GM21737 (cell line): ENCODE results near the gene ENDOV.

ENCODE experiments used
- ATAC-seq: cut with Tn5 transposase; IDR thresholded peaks from one replicate; pipeline ENCODE4 v1.9.1; 2021; ENCODE audit warnings: mild to moderate bottlenecking, moderate library complexity; ENCODE audit not compliant: unreplicated experiment

Gene ENDOV

DNA sequence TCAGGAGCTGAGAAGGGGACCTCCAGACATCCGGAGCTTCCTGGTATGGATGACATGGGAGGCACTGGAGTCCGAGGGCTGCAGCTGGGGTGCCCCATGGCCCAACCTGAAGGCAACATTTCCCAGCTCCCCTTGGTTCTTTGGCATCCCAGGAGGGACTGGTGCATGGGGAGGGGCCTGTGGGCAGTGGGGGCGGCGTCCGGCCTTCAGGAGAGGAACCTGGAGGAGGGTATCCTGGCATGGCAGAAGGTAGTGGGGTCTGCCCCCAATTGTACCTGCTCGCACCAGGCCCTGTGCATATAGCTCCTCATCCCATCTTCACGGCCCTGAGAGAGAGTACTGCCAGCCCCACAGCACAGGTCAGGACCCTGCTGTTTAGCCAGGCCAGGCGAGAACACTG lies 49.5 kb downstream of the ENDOV start:
- no peak for ATAC-seq

DNA sequence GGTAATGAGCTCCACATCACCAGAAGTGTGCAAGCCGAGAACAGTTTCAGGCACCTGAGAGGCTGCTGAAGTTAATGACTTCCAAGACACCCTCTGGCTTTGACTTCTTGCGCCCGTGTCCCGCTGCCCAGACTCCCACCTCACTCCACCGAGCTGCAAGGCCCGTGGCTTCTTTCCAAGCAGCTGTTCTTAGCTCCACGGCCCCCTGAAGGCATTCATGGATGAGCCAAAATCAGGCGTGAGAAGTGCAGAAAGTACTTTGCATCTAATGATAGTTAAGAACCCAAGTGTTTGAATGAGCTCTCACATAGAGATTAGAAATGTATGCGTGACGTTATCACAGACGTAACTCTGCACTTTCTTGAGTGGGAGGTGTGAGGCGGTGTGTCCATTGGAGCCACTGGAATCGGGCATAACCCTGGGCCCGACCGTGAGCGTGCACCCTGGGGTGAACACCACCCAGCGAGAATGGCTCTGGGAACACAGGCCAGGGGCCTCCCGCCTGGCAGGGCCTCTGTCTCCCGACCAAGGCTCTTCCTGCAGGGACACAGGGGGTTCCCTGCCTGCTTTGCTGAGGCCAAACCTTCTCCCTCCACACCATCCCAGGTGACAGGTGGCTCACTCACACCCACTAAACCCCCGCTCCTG lies 50.5 kb downstream of the ENDOV start:
- ATAC-seq, result no peak

DNA sequence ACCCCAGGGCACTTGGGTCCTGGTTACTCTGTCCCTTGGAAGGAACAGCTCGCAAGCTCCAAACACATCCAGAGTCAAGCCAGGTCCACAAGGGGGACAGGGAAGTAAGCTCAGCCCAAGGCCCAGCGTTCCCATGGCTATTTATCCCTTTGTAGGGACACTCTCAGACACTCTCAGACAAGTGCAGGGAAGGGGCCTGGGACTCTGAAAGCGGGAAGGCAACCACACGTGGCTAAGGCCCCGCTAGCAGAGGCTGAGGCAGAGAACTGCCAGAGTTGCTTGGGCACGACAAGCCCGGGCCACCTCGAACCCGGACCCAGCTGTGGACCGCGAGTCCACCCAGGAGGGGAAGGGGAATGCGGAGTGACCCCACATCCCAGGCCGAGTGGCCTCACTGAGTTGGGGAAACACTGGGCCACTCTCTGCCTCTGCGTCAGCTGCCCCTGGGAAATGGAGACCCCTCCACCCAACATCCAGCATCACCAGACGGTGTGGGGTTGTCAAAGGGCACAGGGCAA lies 51.3 kb downstream of the ENDOV start:
- ATAC-seq, result no peak

DNA sequence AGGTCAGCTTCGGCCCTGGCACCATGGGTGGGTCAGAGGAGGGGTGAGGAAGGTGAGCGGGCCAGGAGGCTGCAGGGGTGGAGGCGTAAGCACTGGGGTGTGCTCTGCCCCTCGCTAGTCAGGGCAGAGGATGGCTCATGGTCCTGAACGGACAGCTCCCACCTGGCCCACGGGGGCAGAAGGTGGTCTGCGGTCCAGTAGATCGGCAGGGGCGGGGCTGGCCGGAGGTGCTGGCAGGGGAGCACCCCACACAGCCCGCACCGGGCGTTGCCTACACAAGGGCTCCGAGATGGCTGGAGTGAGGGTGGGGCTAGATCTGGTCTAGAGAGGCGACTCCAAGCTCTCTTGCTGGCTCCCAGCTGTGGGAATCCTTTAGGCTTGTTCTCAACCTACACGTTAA lies 53.3 kb downstream of the ENDOV start:
- ATAC-seq, result no peak

DNA sequence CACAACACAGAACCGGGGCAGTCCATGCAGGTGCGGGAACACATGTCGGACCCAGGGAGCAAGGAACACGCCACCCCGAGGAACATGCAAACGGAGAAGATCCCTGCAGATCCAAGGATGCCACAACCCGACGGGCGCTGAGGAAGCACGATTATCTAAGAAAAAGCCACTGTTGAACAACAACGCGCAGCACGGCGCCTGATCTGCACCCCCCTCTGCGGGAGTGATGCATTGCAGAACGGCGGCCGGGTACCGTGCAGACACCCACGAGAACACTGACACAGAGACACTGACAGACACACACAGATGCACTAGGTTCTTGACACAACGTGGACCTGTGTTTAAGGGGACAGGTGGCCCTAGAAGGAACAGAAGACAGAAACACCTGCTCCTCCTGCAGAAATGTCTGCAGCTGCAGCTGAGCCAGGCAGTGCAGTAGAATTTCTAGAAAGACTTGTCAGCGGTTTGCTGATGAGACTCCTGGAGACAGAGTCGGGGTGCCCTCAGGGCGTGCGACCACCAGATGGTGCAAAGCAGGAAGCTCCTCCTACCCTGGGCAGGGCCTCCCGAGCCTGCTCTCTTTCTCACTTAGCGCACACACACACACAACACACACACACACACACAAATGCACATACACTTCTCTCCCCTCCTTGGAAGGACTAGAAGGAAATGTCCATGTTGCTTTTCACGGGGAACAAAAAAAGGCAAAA lies 54.0 kb downstream of the ENDOV start:
- no peak for ATAC-seq

DNA sequence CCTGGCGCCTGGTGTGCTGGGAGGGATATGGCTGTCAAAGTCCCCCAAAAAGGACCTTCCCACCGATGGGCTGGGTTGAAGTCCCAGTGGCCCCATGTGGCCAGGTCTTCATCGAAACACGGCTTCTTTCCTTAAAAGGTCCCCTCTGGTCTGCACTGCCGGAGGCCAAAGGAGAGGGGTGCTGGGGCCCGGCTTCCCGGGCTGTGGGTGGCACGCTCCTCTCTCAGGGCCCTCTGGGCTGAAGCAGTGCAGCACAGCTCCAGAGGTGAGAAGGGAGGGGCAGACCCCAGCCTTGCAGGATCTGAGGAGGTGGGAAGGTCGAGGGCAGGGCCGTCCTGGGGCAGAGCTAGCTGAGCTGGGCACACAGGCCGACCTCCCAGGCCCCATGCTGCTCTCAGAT lies 54.7 kb downstream of the ENDOV start:
- ATAC-seq, result no peak

DNA sequence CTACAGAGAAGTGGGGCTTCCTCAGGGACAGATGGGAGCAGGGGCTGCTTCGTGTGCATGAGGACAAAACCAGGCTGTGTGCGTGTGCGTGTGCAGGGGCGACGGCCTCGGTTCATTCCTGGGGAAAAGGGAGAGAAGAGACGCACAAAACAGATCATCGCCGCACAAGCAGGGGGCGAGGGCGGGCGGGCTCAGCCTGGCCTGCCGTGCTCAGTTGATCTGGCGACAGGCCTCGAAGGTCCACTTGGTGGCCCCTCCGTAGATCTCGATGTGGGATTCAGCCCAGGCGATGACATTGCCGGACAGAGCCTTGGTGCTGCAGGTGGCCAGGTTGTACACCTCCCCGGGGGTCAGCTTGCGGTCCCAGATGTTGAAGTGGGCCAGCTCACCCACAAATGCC lies 55.6 kb downstream of the ENDOV start:
- no peak for ATAC-seq

DNA sequence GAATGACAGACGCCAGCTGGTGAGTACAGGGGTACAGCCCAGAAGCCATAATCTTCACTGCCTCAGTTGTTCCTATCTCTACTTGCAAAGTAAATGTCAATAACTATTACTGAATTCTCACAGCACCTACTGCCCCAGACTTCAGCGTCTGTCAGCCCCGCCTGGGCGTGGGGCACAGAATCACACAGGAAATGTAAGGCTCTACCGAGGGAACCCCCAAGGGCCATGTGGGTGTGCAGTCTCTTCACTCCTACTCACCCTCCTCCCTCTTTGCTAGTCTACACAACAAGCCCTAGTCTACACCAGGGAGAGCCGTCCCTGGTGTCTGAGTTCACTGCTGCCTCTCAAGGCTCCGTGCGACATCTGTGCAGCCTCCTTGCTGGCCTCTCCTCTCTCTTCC lies 57.0 kb downstream of the ENDOV start:
- no peak for ATAC-seq

DNA sequence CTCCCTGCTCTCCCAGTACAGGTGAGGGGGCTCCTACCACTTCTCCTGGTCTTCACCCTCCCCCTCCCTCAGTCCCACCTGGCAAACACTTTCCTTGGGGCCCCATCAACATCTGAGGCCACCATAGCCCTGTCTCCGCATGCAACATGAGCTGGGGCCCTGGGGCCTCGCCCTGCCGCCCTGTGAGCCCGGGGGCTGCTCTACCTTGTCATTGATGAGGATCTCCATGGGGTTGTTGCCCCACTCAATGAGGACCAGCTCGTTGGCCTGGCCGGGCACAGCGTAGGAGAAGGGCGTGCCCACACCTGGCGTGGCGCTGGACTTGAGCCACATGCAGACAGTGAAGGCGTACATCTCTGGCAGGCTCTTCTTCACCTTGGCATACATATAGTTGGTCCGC lies 58.0 kb downstream of the ENDOV start:
- no peak for ATAC-seq

DNA sequence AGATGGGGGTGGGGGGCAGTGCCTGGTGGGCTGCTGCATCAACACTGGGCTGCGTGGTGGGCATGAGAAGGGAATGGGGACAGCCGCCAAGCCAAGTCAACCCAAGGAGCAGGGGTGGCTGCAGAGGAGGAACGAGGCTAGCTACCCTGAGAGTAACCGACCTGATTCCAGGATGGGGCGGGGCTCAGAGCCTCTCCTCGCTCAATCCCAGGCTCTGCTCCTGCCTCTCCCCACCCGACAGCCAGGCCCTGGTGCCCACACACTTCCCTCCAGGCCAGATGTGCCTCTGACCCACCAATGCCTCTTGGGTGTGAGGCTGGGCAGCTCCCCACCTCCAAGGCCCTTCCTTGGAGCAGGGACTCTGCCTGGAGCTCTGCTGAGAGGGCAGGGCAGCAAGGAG lies 58.7 kb downstream of the ENDOV start:
- ATAC-seq, result no peak

DNA sequence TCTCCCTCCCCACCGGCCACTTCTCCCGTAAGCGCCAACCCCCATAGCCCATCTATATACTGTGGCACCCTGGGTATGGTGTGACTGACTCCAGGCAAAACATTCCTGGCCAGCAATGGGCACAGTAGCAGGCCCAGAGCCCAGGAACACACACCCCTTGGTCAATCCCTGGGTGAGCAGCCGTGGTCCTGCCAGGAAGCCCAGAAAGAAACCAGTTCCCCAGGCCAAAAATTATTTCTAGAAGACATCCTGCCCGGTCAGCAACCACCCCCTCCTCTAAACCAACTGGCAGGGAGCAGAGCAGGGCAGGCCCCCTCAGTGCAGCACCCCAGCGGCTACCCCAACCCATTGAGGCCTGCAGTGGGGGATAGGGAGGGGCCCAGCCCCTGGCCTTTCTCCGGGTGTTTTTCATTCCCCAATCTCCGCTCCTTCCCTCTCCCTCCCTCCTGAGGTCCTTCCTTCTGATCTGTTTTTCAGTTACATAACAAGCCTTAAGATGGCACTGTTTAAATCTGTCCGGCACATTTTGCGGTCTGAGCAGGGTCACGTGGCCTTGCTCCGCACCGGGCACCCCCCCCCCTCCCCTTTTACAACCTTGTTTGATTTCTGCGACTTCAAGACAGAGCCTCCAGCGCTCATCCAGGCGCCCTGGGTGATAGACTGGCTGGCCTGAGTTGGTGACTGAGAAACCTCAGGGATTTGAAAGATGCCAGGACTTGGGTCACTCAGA lies 59.4 kb downstream of the ENDOV start:
- no peak for ATAC-seq

DNA sequence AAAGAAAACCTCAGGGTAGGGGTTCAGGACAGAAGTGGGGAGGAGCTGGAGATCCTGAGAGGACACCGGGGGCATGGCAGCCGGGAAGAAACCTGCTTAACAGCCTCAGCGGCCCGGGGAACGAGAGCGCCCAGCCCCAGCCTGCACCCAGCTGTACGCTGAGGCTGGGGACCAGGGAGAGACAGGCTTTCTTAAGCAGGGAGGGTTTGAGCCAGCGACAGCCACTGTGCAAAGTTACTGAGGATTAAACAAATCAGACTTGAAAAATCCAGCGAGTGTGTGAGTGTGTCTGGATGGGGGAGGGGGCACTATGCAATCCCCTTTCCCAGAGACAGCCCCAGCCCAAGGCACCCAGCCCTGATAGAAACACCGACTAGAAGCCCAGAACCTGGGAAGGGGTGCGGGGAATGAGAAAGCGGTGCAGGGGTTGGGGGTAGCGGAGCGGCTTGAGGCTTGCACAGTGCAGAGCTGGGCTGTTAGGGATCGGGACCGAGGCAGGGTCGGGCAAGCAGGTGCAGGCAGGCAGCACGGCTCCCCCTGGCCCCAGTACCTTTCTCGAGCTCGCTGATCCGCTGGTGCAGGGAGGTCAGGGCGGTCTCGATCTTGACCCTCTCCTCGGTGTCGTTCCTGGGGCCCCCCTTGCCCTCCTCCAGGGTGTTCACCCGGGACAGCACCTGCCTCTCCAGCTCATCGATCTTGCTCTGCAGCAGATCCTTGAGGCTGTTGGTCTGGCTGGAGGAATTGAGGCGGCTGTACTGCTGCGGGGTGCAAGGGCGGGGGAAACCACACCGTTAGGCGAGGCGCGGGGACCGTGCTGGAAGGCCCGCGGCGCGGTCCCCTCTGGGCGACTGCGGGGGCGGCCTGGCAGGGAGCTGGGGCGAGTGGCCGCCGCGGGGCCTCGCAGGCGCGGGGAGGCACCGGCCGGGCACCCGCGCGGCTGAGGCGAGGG lies 60.3 kb downstream of the ENDOV start:
- ATAC-seq, result no peak

DNA sequence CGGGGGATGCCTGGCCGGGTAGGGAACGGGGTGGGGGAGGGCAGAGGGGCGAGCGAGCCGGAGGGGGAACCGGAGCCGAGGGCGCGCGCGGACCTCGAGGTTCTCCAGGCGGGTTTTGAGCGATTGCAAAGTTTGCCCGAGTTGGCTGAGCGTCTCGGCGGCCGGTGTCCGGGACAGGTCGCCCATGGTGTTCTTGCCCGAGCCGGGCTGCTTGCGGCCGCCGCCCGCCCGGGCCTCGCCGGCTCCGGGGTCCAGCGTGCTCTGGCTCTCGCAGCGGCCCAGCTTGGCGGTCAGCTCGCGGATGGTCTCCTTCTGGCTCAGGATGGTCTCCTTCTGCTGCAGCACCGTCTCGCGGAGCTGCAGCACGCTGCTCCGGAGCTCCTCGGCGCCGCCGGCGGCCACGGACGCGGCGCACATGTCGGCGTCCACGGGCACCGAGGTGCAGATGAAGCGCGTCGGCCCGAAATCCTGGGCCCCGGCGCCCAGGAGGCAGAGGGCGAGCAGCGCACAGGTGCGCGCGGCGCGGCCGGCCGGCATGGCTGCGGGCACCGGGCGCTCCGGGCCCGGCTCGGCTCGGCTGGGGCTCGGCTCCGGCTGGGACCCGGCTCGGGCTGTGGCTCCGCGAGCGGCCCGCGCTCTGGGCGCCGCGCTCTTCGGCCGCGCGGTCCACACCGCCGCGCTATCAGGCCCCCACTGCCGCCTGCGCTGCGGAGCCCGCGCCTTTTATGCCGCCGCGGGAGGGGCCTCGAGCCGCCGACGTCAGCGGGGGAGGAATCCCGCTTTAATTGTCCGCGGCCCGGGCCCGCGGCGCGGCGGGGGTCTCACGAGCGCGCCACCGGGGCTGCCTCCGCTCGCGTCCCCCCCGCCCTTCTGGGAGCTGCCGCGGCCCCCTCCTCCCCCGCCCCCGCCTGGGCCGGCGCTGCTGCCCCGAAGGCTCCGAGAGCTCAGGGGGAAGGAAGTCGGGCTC lies 61.2 kb downstream of the ENDOV start, which contains the start of gene NPTX1:
TSS of gene NPTX1 (minus strand) at position 698 of the 967 bp plus-strand sequence. CDS start at position 537, 161 bp downstream.
- ATAC-seq, result no peak

DNA sequence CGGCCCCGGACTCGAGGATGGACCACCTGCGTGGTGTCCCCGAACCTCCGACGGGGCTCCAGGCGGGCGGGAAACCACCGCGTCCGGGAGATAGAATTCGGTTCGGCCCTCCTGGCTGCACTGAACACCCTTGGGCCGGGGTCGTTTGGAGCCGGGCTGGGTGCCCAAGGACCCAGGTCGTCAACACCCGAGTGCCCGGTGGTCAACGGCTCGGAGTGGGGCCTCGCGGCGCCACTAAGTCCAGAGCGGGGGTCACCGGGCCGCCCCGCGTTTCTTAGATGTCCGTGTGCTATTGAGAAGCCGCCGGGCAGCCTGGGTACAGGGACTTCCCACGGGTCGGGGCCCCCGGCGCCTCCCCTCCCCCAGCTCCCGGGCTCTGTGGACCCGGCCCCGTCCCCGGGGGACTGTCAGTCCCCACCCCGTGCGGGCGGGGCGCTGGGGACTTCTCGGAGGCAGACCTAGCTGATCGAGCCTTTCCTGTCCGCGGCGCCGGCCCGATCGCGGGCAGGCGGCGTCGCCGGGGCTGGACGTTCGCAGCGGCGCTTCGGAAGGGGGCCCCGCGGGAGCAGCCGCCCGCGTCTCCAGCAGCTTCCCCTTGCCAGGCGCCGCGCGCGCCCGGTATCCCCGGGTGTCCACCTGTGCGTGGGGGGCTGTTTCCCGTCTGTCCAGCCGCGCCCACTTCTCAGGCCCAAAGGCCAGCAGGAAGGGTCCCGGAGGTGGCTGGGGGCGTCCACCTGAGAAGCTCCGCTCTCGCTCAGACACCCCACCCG lies 62.1 kb downstream of the ENDOV start:
- ATAC-seq, result no peak

DNA sequence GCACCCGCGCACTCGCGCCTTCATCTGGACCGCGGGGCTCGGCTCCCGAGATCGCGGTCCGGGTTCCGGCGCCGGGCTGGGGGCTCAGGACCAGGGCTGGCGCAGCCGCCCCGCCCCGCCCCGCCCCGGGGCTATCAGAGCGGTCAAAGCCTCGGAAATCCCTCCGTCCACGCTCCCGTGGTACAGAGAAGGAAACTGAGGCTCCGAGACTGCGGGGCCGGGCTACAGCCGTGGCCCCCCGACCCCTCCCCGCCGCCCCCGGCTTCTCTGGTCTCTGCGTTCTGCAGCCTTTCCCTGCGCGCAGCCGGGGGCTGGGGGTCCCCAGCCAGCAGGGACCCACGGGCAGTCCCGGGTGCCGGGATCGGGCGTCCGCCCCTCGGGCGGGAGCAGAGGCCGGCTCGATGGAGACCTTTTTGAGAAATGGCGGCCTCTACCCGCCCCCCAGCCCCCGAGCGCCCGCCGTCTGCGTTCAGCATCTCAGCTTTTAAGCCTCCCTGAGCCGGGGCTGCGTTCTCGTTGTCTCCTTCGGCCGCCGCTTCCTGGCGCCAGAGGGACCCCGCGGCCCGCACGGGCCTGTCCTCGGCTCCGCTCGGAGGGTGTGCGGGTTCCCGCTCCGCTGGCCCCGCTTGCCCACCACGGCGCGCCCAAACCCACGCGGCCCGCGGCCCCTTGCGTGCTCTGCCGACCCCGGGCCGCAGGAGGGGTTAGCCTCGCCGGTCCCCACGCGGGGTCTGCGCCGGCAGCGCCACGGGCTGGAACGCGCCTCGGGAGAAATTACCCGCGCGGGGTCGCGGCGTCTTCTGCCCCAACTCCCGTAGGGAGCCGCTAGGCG lies 62.9 kb downstream of the ENDOV start:
- no peak for ATAC-seq

DNA sequence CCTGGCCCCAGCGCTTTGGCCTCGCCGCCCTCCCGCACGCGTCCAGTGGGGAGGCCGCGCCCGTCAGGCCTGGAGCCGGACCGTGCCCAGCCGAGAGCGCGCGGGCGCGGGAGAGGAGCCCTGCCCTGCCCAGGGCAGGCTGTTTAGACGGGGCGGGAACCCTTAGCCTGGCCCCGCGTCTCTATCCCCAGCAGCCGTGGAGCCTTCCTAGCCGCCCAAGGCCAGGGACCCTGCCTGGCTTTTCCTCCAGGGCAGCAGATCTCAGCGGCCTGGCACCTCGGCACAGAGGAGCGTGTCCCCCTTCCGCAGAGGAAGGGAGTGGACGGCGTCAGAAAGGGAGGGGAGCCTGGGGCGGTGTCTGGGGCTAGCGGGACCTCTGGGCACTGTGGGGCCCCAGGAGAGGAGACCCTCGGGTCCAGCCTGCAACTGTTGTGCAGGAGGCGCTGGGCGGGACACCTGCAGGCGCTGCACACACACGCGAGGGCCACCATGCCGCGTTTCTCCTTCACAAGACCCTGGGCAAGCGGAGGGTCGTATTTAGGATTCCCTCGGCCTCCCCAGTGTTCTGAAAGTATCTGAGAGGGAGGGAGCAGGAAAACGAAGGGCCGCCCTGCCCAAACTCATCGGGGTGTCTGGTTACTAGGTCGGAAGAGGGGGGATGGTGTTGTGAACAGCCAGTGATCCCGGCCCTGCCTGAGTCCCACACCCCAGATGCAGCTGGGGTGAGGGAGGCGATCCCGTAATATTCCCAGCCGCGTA lies 63.7 kb downstream of the ENDOV start:
- no peak for ATAC-seq

DNA sequence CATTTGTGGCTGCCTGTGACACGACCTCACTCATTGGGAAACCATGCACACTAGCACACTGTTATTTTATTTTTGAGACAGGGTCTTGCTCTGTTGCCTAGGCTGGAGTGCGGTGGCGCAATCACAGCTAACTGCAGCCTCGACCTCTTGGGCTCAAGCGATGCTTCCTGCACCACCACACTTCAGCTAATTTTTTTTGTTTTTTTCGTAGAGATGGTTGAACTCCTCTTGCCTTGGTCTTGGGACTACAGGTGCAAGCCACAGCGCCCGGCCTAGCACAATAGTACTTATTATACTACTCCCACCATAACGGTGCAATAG lies 64.2 kb downstream of the ENDOV start:
- no peak for ATAC-seq
